GM12878 (cell line): ENCODE measurements around the gene VDR. TPM values are rescaled to one million over a fixed set of nuclear protein-coding genes. Genes with fewer than 3 reads are reported as not detected.

Source experiments
- ATAC-seq: fragments of 200-7000 bp; cut with Tn5 transposase; 3 replicates; pipeline ENCODE4 v1.9.1; 2020; ENCODE audit warnings: mild to moderate bottlenecking, moderate library complexity
- BruUV-seq: library from RNA; stranded (reverse); fragments of 400-500 nt; replicated peaks from 2 replicates; lab custom pipeline; 2021; lab: Mats Ljungman, UMichigan
- CTCF ChIA-PET: fragments of 300-600 bp; sonication (Branson Sonifier 250); formaldehyde crosslinking; extraction: SDS; loops from one replicate; lab custom pipeline; 2021; ENCODE audit warnings: inconsistent platforms; lab: Yijun Ruan, JAX
- POLR2A ChIA-PET: fragments of 350-600 bp; formaldehyde crosslinking; extraction: SDS; loops from one replicate; lab custom pipeline; 2021; ENCODE audit warnings: inconsistent platforms; lab: Charles Lee
- RAD21 ChIA-PET: fragments of 300-600 bp; sonication (Branson Sonifier 250); formaldehyde crosslinking; loops from one replicate; lab custom pipeline; 2023; ENCODE audit warnings: antibody characterized with exemption; ENCODE audit not compliant: unreplicated experiment; lab: Charles Lee
- SMC1A ChIA-PET: fragments of 300-600 bp; sonication (Branson Sonifier 250); formaldehyde crosslinking; loops from one replicate; lab custom pipeline; 2023; ENCODE audit not compliant: unreplicated experiment, uncharacterized antibody; lab: Charles Lee
- DNase-seq: peaks from one replicate; pipeline ENCODE4 v3.0.0-alpha.2; 2011; ENCODE audit warnings: low read depth, low spot score
- FAIRE-seq: peaks from 3 replicates; lab custom pipeline; 2011; peaks lifted over from hg19 to GRCh38; lab: Jason Lieb, UNC
- H2AFZ ChIP-seq: 2 replicates; pipeline ENCODE4 v1.6.0; 2011; ENCODE audit warnings: low read depth, low read length, control low read depth; ENCODE audit not compliant: control insufficient read depth
- H3K27ac ChIP-seq: 2 replicates; pipeline ENCODE4 v1.5.1; 2011; ENCODE audit warnings: control low read depth; ENCODE audit not compliant: control insufficient read depth, insufficient read depth
- H3K27me3 ChIP-seq, 2 experiments: replicated peaks in 1 of 2; 2 replicates each; pipeline versions ENCODE4 v1.6.0 to v1.6.1; 2011; ENCODE audit warnings: low read length in 1 of 2; ENCODE audit not compliant: control insufficient read depth in 2 of 2, insufficient read depth in 2 of 2
- H3K36me3 ChIP-seq, 2 experiments: 2 replicates each; pipeline ENCODE4 v1.5.1; 2011; ENCODE audit warnings: low read length in 1 of 2; ENCODE audit not compliant: control insufficient read depth in 2 of 2, insufficient read depth in 2 of 2
- H3K4me1 ChIP-seq: 2 replicates; pipeline ENCODE4 v1.6.1; 2011; ENCODE audit warnings: mild to moderate bottlenecking, low read length, moderate library complexity, mixed read lengths; ENCODE audit not compliant: control insufficient read depth, insufficient read depth
- H3K4me2 ChIP-seq: 2 replicates; pipeline ENCODE4 v1.6.0; 2011; ENCODE audit warnings: control low read depth; ENCODE audit not compliant: control insufficient read depth, insufficient read depth
- H3K4me3 ChIP-seq: fragments of 200-600 bp; sonication (generic); 2 replicates; pipeline ENCODE4 v1.5.1; 2016
- H3K79me2 ChIP-seq: 2 replicates; pipeline ENCODE4 v1.6.0; 2011; ENCODE audit warnings: low read length; ENCODE audit not compliant: control insufficient read depth, insufficient read depth
- H3K9ac ChIP-seq: 2 replicates; pipeline ENCODE4 v1.8.0; 2011; ENCODE audit warnings: low read length, control low read depth, mixed read lengths; ENCODE audit not compliant: control insufficient read depth, insufficient read depth
- H3K9me3 ChIP-seq: replicated peaks from 3 replicates; pipeline ENCODE4 v1.5.1; 2011; ENCODE audit warnings: mild to moderate bottlenecking, low read length; ENCODE audit not compliant: control insufficient read depth, insufficient read depth
- H4K20me1 ChIP-seq: 2 replicates; pipeline ENCODE4 v1.6.0; 2011; ENCODE audit not compliant: control insufficient read depth, insufficient read depth
- MYB ChIP-seq: fragments of 150-350 bp; IDR thresholded peaks from 2 replicates; pipeline ENCODE4 v1.6.1; 2014; ENCODE audit warnings: mild to moderate bottlenecking, low read depth, low read length, borderline replicate concordance
- RAD21 ChIP-seq: IDR thresholded peaks from 2 replicates; pipeline ENCODE4 v1.6.1; 2011; ENCODE audit warnings: mild to moderate bottlenecking, low read depth, low read length, moderate library complexity; ENCODE audit not compliant: insufficient read depth
- TCF12 ChIP-seq: IDR thresholded peaks from 2 replicates; pipeline ENCODE4 v1.6.1; 2011; ENCODE audit warnings: low read depth, mild to moderate bottlenecking, low read length
- ZNF384 ChIP-seq: IDR thresholded peaks from 2 replicates; pipeline ENCODE4 v1.6.1; 2012; ENCODE audit warnings: low read depth, mild to moderate bottlenecking, low read length, improper control_type of control experiment, borderline replicate concordance
- WGBS: methylation state at CpG from one replicate; pipeline ENCODE4 v1.1.6; 2016; ENCODE audit warnings: low lambda C conversion rate; ENCODE audit not compliant: insufficient replicate concordance, insufficient coverage; ENCODE audit errors: missing lambda C conversion rate; 5-methylcytosine and 5-hydroxymethylcytosine counted together
- in situ Hi-C: fragments of 300-500 bp; cut with MboI; formaldehyde crosslinking; loops from 9 replicates; pipeline ENCODE4 v1.14.3; 2018; ENCODE audit warnings: mixed read lengths
- intact Hi-C: fragments of 100-400 bp; cut with micrococcal nuclease; formaldehyde crosslinking; loops from one replicate; pipeline ENCODE4 v1.14.2; 2022; ENCODE audit not compliant: unreplicated experiment
- polyA plus RNA-seq, 11 experiments: library from polyadenylated mRNA; depleted of rRNA in 4 of 11; unstranded in 6 of 11; stranded (reverse) in 5 of 11; fragments of >200 nt; fragmentation: Nextera tagmentation in 4 of 11; fragmentation: Illumina TruSeq in 1 of 11; extraction: Ambion mirVana in 4 of 11; extraction: Trizol in 1 of 11; gene quantifications; 1 replicate in 1 of 11; 2 replicates in 10 of 11; pipeline versions ENCODE4 v1.2.1 to v1.2.3, GENCODE V29; 2011 to 2016; ENCODE audit warnings: inconsistent platforms in 2 of 11, missing spikeins in 2 of 11, low read depth in 1 of 11
- total RNA-seq, 4 experiments: library from RNA; depleted of rRNA in 3 of 4; stranded (reverse); fragments of >200 nt in 3 of 4; fragmentation: Illumina TruSeq in 1 of 4; extraction: Trizol in 1 of 4; gene quantifications; 2 replicates each; pipeline versions ENCODE4 v1.2.1 to v1.2.3, GENCODE V29; 2013 to 2021
- TF ChIP-seq, protein P1 (sequence below): IDR thresholded peaks from 2 replicates; pipeline ENCODE4 v1.6.1; 2011; ENCODE audit warnings: borderline replicate concordance, low read depth, mild to moderate bottlenecking, moderate library complexity, low read length; ENCODE audit not compliant: insufficient read depth, poor library complexity, severe bottlenecking
- TF ChIP-seq, protein P2 (sequence below): IDR thresholded peaks from 2 replicates; pipeline ENCODE4 v1.6.1; 2011; ENCODE audit warnings: low read depth, mild to moderate bottlenecking, low read length, moderate library complexity, borderline replicate concordance; ENCODE audit errors: extremely low read depth
- TF ChIP-seq, protein P3 (sequence below): fragments of 450-650 bp; IDR thresholded peaks from 2 replicates; pipeline ENCODE4 v1.6.1; 2016; ENCODE audit warnings: mild to moderate bottlenecking, moderate library complexity, borderline replicate concordance

VDR gene
- total and polyA plus RNA-seq, 10 of the 15 experiments (the other 5 are each of a cell fraction or from before 2014, with no cell fraction given), result 0.27 to 7.9 (median 3.0) TPM

DNA sequence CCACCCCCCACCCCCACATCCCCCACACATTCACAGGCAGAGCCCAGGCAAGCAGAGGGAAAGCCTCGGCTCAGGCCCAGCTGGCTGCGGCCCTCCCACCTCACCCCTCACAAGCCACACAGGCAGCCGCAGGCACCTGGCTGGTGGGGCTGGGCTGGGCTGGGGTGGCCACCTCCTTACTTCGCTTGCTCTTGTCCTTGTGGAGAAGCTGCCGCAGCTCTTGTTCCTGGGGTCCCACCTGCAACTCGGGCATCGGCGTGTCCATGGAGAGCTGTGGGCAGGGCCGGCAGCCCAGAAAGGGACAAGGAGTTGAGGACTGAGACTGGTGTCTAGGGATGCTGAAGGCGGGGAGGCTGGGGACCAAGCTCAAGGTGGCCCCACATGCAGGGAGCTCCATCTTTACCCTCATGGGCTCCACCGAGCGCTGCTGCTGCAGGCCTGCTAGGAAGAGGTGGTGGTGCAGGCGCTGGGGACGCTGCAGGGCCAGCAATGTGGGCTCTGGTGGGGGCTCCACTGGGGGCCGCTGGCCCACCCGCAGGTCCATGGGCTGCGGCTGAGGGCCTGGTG, 106.3 kb downstream of the VDR start:
- ChIA-PET SMC1A (interaction anchor here (0.9 to 4.0 kb wide), 5 partner anchors 8 to 42 kb away, joined by 4 to 43 read pairs (median 6); no protein-coding TSS in a partner anchor), POLR2A (interaction anchor here (1.4 kb wide), 1 partner anchor 39 kb away, joined by 8 read pairs; no protein-coding TSS in a partner anchor), CTCF (interaction anchor here (0.6 to 7.9 kb wide), 8 partner anchors 10 to 151 kb away, joined by 3 to 215 read pairs (median 4); no protein-coding TSS in a partner anchor), RAD21 (interaction anchor here (0.8 to 7.5 kb wide), 6 partner anchors 15 to 147 kb away, joined by 3 to 166 read pairs (median 8); no protein-coding TSS in a partner anchor)
- H3K9me3 ChIP-seq, result no peaks in the 10 kb centered on the region
- intact Hi-C loops (no loop called here), in situ Hi-C loops (no loop called here)
- 86% methylated on average over 17 of the region's 17 CpGs for WGBS
- H3K4me2 ChIP-seq, result no peak overlapping the region
- FAIRE-seq, result no peak
- no peak overlapping the region for H3K27ac ChIP-seq
- peaks cover 0 to 3% of the 10 kb centered on the region in 2 experiments; a peak in 2 of 4 replicates for H3K36me3 ChIP-seq
- H3K79me2 ChIP-seq, result no peaks in the 10 kb centered on the region; the same call in 1 of the 2 replicates
- no peaks in the 10 kb centered on the region for H4K20me1 ChIP-seq
- no peak for DNase-seq
- TF ChIP-seq MYB (no peak), TCF12 (no peak), RAD21 (no peak), ZNF384 (no peak)
- TF ChIP-seq, protein P1, sequence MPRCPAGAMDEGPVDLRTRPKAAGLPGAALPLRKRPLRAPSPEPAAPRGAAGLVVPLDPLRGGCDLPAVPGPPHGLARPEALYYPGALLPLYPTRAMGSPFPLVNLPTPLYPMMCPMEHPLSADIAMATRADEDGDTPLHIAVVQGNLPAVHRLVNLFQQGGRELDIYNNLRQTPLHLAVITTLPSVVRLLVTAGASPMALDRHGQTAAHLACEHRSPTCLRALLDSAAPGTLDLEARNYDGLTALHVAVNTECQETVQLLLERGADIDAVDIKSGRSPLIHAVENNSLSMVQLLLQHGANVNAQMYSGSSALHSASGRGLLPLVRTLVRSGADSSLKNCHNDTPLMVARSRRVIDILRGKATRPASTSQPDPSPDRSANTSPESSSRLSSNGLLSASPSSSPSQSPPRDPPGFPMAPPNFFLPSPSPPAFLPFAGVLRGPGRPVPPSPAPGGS, result no peak
- TF ChIP-seq, protein P2, sequence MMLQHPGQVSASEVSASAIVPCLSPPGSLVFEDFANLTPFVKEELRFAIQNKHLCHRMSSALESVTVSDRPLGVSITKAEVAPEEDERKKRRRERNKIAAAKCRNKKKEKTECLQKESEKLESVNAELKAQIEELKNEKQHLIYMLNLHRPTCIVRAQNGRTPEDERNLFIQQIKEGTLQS, result no peak
- TF ChIP-seq, protein P3, sequence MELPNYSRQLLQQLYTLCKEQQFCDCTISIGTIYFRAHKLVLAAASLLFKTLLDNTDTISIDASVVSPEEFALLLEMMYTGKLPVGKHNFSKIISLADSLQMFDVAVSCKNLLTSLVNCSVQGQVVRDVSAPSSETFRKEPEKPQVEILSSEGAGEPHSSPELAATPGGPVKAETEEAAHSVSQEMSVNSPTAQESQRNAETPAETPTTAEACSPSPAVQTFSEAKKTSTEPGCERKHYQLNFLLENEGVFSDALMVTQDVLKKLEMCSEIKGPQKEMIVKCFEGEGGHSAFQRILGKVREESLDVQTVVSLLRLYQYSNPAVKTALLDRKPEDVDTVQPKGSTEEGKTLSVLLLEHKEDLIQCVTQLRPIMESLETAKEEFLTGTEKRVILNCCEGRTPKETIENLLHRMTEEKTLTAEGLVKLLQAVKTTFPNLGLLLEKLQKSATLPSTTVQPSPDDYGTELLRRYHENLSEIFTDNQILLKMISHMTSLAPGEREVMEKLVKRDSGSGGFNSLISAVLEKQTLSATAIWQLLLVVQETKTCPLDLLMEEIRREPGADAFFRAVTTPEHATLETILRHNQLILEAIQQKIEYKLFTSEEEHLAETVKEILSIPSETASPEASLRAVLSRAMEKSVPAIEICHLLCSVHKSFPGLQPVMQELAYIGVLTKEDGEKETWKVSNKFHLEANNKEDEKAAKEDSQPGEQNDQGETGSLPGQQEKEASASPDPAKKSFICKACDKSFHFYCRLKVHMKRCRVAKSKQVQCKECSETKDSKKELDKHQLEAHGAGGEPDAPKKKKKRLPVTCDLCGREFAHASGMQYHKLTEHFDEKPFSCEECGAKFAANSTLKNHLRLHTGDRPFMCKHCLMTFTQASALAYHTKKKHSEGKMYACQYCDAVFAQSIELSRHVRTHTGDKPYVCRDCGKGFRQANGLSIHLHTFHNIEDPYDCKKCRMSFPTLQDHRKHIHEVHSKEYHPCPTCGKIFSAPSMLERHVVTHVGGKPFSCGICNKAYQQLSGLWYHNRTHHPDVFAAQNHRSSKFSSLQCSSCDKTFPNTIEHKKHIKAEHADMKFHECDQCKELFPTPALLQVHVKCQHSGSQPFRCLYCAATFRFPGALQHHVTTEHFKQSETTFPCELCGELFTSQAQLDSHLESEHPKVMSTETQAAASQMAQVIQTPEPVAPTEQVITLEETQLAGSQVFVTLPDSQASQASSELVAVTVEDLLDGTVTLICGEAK, result no peak
- no peak overlapping the region for H3K9ac ChIP-seq
- no peak overlapping the region for H2AFZ ChIP-seq
- no TSS peak for BruUV-seq
- no peak overlapping the region for H3K4me3 ChIP-seq
- H3K4me1 ChIP-seq, result peaks cover 11% of the 10 kb centered on the region
- no peaks in the 10 kb centered on the region; a peak in 1 of 4 replicates for H3K27me3 ChIP-seq
- ATAC-seq, result no peak
